ENCODE results near the gene FGGY. TPM values are rescaled to one million over a fixed set of nuclear protein-coding genes. Genes with fewer than 3 reads are reported as not detected.
A peak's percentile ranks its signal among the peaks of the same experiment; 100 is the strongest.

The FGGY gene
- polyA plus RNA-seq, 10 donors, result 9.1 to 15.3 (median 12.5) TPM

DNA sequence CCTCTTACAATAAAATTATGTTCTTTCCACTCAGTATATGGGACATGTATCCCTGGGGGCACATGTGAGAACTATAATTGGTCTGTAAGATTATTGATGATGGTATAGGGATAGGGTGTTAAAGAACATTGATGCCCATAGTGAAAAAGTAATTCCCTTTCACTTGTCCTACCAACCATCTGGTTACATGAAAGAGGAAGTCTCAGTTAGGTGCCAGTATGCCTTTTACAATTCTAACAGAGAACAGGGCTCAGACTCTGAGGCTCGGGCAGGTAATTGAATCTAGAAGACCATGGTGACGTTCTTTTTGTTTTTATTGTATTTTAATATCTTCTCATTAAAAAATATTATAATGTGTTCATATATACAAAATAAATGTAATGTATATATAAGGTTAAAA is 113.6 kb downstream of the FGGY start:
- no peak for DNase-seq

DNA sequence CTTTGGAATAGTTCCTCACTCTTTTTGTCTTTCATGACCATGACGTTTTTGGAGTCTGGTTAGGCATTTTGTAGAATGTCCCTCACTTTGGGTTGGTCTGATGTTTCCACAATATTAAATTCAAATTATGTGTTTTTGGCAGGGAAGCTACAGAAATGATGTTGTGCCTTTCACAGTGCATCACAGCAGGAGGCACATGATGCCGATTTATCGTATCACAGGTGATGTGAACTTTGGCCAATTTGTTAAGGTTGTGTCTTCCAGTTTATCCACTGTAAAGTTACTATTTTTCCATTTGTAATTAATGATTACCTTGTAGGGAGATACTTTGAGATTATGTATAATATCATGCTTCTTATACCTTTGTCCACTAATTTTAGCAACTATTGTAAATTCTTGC is 114.3 kb downstream of the FGGY start:
- DNase-seq, result no peak

DNA sequence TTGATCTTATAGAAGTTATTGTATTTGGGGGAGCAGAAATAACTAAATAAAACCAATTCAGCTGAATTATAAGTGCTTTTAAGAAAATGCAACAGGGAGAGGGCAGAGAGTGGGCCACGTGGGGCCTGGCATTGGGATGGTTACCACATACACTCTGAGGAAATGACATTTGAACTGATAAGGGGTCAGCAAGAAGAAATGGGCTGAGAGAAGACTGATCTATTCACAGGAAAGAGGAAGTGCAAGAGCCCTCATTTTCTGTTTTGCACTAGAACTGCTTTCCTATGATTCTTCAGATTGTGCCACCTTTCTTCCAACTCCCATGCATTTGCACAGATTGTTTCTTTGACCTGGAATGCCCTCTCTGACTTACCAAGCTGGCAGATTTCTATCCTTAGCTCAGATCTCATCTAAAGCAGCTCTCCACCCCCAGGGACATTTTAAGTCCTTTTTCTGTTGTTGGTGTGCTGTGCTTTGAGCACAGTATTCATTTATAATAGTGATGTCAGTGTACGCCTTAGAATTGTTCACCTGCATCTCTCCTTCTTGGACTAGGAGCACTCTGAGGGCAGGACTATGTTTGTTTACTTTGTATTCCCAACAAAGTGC is 115.9 kb downstream of the FGGY start:
- DNase-seq, result no peak

DNA sequence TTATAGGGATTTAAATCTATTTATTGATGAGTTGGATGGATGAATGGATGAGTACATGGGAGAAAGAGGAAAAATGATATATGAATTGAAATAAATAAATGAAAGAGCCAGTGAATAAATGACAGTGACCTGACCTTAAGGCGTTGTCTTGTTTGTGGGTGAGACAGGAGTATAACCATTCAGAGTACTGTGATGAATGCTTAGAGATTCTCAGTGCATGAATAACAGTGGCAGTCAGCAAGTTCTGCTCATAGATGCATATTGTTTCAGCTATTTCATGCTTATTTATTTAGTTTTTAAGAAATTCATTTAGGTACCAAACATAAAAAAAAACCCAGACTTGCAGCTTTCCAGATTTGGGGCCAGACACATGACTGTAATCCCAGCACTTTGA is 116.4 kb downstream of the FGGY start:
- no peak for DNase-seq

DNA sequence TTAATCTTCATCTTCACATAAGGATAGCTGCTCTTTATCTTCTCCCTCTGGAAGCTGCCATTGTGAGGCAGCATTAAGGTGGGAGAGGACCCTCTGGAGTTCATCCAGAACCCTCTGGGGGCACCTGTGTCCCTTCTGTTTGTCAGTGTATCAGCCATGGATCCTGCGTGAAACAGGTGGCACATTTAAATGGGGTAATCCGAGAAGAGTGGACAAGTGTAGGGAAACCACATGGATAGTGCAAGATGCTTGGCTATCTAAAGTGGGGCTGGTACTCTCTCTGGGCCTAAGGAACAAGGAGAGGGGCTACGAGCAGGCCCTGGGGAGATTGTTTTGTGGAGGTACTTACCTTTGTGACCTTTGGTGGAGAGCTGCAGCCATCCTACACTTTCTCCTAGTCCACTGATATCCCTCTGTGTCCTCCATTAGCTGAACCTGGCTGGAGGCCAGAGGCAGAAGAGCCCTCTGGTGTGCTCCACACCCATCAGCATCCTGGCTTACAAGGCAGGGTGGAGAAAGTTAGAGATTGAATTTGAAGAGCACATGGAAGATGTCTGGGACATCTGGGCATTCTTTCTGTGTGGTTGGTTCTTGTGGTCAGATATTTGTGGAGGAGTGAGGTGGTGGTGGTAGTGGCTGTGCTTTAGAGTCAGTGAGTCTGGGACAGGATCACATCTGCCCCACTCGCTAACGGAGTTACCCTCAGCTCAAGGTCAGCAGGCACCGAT is 117.7 kb downstream of the FGGY start:
- DNase-seq, result no peak

DNA sequence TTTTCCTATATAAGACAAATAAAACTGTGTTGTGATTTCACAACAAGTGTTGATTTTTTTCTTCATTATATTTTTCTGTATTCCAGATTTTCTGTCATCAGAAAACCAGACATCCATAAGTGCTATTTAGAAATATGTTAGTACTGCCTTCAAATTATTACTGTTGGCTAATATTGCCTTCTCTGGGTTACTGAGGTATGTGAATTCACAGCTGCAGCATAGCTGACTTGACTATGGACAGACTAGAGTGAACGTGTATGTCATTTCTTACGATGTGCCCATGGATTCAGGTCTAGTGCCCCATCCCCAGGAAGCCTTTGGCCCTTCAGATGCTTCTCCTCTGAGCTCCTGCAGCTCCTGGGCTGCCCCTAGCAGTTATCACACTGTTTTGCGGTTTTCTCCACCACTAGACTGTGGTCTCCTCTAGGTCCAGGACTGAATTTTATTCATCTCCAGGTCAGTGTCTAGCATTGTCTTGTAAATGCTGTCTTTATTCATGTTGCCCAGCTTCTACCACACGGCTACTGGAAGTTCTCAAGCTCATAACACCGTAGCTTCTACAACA is 118.5 kb downstream of the FGGY start:
- no peak for DNase-seq

DNA sequence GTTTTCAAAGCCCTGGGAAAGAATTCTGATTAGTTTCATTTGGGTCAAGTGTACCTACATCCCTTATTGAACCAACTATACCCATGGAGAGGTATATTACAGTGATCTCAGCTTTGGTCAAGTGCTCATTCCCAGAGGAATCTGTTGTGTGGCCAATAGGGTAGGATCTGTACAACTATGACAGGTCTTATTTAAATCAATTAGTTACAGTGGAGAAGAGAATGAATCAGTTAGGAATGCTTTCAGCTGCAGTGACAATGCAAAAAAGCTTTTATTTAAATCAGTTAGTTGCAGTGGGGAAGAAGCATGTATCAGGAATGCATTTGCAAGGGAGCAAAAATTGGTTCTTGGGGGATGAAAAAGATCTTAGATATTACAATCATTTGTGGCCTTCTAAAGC is 119.0 kb downstream of the FGGY start:
- DNase-seq, result no peak

DNA sequence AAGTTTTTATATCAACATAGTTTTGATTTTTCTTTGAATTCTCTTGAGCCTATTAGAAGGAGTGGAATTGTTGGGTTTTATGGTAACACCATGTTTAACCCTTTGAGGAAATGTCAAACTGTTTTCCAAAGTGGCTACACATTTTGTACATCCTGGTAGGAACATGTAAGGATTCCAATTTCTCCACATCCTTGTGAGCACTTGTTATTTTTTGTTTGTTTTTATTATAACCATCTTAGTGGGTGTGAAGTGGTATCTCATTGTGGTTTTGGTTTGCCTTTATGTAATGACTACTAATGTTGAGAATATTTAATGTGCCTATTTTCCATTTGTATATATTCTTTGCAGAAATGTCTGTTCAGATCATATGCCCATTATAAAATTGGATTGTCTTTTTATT is 120.5 kb downstream of the FGGY start:
- DNase-seq, result no peak

DNA sequence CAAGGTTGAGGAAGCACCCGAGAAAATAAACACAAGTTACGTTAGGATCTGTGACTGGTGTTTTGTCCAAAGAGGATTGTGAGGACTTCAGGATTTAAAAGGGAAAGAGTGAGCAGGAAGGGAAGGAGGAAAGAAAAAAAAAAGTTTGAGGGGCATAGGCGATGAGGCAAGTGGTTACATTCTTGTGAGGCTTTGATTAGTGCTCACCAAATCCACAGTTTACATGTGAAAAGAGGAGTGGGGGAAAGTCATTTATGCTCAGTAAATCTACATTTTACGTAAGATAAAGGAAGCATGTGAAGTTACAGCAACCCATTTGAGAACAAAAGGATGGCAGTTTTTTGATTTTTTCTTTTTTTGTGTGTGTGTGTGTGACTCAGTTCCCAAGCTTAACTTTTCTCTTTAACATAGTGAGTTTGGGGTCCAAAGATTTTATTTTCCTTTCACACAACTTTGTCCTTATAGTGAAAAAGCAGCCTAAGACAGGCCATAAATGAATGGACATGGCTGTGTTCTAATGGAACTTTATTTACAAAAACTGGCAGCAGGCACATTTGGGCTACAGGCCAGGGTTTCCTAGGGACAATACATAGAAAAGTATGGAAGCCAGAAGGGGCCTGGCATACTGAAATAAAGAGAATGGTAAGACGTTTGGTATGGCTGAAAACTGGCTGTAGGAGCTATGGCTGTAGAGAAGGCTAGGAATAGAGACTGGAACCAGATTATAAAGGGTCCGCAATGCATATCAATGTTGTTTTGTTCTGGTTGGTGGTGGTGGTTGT is 121.7 kb downstream of the FGGY start:
- no peak for DNase-seq

DNA sequence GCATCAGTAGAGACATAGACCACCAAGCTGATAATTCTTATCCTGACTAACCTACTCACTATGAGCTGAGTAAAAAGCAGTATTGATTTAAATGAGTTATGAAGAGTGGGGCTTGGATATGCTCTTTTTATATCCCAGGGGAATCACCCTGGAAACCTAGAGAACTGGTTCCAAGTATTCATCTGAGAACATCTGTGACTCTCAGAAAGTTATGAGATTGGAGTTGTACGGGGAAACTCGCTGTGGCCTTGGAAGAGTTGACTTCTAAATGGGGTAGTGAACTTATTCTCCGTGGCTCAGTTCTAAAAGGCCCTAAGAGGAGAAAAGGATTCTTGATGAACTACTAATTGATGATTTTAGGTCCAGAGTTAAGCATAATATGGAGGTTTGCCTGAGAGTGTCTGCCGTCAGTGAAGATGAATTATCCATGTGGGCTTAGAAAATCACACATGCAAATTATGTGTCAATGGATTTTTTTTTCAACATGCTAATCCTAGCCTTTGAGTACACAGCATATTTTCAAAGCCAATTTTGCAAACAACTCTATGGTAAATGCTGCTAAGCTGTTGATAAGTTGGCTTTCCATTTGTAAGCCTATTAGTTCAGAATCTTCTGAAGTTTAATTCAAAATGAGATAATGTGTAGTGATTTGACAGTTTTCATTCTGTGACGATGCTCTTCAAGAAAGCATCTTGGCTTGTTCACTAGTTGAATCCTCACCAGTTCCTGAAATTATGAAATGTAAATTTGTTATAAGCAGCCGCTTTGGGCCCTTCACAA is 122.7 kb downstream of the FGGY start:
- no peak for DNase-seq

DNA sequence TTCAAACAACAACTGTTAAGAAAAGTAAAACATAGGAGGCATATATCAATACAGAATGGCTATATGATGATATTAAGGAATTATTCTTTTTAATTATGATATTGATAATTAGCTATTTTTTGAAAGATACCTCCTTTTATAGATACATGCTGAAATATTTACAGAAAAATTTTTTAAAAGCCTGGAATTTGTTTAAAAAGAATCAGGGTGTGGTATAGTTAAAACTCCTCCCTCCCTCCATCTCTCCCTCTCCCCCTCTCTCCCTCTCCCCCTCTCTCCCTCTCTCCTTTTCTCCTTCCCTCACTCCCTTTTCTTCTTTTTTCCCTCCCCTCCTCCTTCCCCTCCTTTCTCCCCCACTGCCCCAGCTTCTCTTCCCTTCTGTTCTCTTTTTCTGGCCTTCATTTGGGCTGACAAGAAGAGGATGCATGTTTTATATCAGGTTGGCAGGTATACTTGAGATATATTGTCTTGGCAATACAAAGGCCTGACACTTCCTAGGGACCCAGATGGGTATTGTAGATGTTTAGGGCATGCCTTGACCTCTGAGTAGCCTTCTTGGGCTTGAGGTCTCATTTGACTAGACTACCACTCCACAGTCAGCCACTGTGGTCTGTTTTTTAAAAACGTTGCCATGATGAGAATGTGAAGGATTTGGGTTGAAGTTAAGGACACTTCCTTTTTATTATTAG is 124.5 kb downstream of the FGGY start:
- no peak for DNase-seq

DNA sequence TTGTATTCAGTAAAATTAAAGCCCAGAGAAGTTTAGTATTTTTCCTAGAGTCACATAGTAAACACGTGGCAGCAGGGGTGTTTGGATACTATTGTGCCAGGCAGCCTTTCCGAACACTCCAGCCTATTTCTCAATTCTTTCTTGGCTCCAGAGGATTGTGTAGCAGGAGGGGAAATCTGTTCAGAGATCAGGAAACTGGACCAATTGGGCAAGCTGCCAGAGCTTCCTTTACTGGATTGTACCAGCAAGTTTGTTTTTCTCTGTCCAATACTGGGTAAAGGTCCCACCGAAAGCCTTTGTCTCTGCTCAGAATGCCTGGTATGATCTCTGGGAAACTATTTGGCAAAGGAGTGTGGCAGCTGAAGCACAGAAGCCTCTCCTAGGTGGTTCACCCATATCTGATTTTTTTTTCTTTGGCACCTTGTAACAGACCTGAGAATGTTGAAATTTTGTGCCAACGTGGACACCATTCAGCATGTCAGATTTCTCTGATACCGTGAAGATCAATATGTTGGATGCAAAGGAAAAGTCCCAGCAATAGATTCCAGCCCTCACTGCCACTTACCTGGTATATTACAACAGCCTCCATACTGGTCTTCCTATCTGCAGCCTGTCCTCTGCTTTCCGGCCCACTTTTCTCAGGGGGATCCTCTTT is 126.2 kb downstream of the FGGY start:
- DNase-seq, result peak in 2 of 3 donors; percentile 47 to 50

DNA sequence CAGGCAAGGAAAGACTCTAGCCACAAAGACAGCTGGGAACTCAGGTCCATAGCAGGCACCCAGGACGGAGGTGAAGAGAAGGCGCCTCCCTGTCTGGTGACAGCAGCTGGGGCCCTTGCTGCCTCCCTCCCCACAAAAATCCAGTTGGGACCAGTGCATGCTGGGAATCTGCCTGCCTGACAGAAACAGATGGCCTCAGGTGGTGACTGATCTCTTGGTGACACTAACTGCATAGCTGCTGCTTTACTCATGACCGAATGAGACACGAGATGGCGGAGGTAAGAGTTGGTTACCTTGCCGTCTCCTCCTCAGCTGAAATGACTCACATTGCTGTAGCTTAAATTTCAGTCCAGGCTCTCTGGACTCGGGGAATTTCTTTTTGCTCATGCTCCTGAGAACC is 130.3 kb downstream of the FGGY start:
- DNase-seq, result peak in 1 of 3 donors; percentile 81

DNA sequence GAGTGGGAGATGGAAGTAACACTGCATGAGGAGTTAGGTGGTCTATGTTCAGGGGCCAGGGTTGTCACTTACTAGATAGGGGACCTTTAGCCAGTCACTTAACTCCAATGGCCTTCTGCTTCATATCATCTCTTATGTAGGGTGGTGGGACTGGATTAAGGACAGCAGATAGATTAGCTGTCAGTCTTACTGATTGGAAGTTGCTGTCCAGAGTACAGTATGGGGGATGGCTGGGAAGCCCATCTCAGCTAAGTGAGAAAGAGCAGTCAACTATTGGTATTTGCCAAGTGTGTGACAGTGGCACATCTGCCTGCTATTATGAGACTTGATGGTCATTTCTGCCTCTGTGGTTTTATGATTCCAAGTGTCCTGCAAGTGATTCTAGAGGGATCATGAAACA is 130.9 kb downstream of the FGGY start:
- DNase-seq, result no peak

DNA sequence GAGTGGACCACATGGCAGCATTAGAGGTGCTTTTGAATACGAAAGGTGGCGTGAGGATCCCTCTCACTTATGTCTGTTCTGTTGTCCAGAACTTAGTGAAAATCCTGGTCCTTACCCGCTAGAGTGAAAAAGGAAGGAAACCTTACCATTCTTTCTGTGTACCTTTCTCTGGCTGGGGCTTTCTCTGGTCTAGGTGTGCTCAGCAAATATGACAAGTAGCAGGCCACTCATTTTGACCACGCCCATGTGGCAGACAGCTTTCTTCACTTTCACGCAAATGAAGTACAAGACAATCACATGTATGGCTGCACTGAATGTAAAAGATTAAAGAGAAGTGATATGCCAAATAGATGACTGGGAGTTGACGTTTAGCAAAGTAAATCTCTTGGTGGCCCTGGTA is 131.9 kb downstream of the FGGY start:
- DNase-seq, result no peak

DNA sequence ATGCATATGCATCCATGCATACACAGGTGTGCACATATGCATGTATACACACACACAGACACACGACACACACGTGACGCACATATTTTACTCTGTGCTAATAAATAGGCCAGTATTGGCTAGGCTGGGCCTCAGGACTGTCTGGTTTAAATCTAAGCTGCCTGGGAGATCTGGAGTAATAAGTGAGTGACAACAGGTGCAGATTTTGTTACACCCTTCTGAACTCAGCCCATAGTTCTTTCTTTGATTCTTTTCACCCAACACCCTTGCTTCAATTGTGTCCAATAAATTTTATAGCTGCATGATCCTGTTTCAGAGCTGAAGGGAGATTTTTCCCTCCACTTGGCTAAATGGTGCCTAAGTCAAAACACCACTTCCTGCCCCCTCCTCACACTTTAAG is 132.8 kb downstream of the FGGY start:
- DNase-seq, result peak in 1 of 3 donors; percentile 29

DNA sequence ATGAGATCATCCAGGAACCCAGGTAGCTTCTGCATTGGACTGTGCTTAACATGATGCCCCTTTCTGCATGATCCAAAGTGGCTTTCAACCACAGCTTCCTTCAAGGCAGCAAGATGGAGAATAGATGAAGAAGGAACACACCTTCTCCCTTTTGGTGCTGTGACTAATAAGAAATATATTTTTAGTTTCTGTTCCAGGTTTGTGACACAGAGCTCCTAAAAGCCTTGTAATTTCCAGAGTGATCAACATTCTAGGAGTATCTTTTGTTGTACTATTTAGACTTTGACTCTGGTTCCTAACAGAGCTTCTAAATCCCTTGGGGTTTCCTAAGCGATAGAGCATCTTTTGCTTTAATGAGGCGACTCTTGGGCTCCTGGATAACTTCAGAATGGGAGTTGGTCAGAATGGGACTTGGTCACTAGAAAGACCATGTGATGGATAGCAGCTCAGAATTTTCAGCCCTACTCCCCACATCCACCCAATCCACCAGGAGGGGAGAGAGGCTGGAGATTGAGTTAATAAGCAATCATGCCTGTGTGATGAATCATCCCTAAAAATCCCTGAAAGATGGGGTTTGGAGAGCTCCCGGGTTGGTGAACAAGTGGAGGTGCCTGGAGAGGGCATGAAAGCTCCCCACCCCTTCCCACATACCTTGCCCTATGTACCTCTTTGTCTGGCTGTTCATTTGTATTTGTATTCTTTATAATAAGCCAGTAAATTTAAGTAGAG is 134.8 kb downstream of the FGGY start:
- DNase-seq, result no peak

DNA sequence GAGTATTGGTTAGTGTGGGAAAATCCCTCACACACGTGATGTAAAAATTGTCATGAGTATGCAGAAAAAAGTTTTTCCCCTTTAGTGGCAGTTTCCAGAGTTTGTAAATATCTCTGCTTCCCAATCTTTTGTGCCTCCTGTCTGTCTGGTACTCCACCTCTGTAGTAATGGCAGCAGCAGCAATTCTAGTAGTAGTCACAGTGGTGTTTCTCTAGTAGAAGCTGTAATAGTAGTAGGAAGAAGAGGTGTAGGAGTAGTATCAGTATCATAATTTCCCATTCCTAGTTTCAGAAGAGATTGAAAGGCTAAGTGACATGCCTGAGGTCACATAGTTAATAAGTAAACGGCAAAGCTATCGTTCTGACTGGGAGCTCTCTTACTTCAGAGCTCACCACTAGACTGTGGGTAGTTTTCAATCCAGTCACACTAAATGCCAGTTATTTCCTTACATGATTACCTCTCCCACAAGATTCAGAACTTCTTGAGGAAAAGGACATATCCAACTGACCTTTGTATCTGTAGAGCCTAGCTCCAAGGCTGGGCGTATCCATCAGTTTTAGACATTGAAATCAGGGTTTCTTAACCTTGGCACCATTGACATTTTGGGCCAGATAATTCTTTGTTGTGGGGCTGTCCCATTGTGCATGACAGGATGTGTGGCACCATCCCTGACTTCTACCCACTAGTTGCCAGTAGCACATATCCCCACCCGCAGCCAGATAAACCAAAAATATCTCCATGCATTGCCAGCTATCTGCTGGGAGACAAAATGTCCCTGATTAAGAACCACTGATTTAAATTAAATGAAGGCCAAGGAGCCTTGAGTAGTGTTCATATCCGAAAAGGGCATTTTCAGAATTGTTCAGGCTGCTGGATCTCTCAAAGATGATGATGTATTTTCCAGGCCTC is 135.9 kb downstream of the FGGY start:
- no peak for DNase-seq

DNA sequence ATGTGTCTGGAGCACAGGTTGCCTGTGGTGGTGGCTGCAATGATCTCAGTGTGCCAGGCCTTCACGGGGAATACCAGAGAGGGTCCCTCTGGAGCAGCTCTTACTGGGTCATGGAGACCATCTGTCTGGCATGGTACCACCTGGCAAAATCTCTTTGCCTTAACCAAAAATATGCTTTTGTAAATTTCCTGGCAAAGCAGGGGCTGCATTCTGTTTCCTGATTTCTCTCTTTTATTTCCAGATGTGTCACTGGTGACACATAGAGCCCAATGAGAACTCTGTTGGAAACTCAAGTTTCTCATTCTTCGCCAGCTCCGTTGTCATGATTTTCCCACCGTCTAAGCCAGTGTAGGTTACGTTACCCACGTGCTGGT is 136.5 kb downstream of the FGGY start:
- DNase-seq, result peak; percentile 51 to 79 (median 62)

All from muscle of back (tissue), 11 donors.